SK-N-SH treated with all-trans-retinoic acid at 6 μM for 48 hours (cell line): Measurements from ENCODE around the gene AK1.

ENCODE experiments used
- ARNTL ChIP-seq: fragments of 450-650 bp; formaldehyde crosslinking; IDR thresholded peaks from 2 replicates; pipeline ENCODE4 v1.5.0; 2020; ENCODE audit warnings: low read depth, mild to moderate bottlenecking, moderate library complexity, borderline replicate concordance
- CREB5 ChIP-seq: fragments of 250-450 bp; sonication (Bioruptor Pico); IDR thresholded peaks from 2 replicates; pipeline ENCODE4 v1.5.1; 2020; ENCODE audit warnings: low read depth, mild to moderate bottlenecking, moderate library complexity
- CSDC2 ChIP-seq: fragments of 250-450 bp; sonication (Bioruptor Pico); IDR thresholded peaks from 2 replicates; pipeline ENCODE4 v1.5.0; 2020; ENCODE audit warnings: mild to moderate bottlenecking, moderate library complexity
- ISL1 ChIP-seq: fragments of 250-450 bp; sonication (Bioruptor Pico); IDR thresholded peaks from 2 replicates; pipeline ENCODE4 v2.1.2; 2022; ENCODE audit warnings: mild to moderate bottlenecking, moderate library complexity
- OSR1 ChIP-seq: fragments of 250-450 bp; sonication (Bioruptor Pico); IDR thresholded peaks from 2 replicates; pipeline ENCODE4 v1.8.0; 2022; ENCODE audit warnings: moderate library complexity, mild to moderate bottlenecking, inconsistent platforms
- PATZ1 ChIP-seq: fragments of 250-450 bp; sonication (Bioruptor Pico); IDR thresholded peaks from 2 replicates; pipeline ENCODE4 v1.8.0; 2020; ENCODE audit warnings: mild to moderate bottlenecking, moderate library complexity, borderline replicate concordance
- POU6F1 ChIP-seq: fragments of 250-450 bp; sonication (Bioruptor Pico); IDR thresholded peaks from 2 replicates; pipeline ENCODE4 v1.8.0; 2021; ENCODE audit warnings: low read depth, mild to moderate bottlenecking, moderate library complexity, borderline replicate concordance
- PPARA ChIP-seq: fragments of 250-450 bp; sonication (Bioruptor Pico); IDR thresholded peaks from 2 replicates; pipeline ENCODE4 v1.5.0; 2020; ENCODE audit warnings: mild to moderate bottlenecking, borderline replicate concordance
- RARB ChIP-seq: fragments of 250-450 bp; sonication (Bioruptor Pico); IDR thresholded peaks from 2 replicates; pipeline ENCODE4 v1.8.0; 2021; ENCODE audit warnings: mild to moderate bottlenecking, moderate library complexity
- TOX ChIP-seq: fragments of 250-450 bp; sonication (Bioruptor Pico); IDR thresholded peaks from 2 replicates; pipeline ENCODE4 v1.8.0; 2021; ENCODE audit warnings: mild to moderate bottlenecking, moderate library complexity, borderline replicate concordance
- TSHZ2 ChIP-seq: fragments of 250-450 bp; sonication (Bioruptor Pico); IDR thresholded peaks from 2 replicates; pipeline ENCODE4 v1.5.0; 2020; ENCODE audit warnings: mild to moderate bottlenecking, moderate library complexity
- ZFP30 ChIP-seq: fragments of 450-650 bp; formaldehyde crosslinking; IDR thresholded peaks from 2 replicates; pipeline ENCODE4 v1.5.0; 2022; ENCODE audit warnings: mild to moderate bottlenecking, moderate library complexity
- ZNF70 ChIP-seq: fragments of 450-650 bp; formaldehyde crosslinking; IDR thresholded peaks from 2 replicates; pipeline ENCODE4 v1.5.0; 2020; ENCODE audit warnings: mild to moderate bottlenecking, moderate library complexity

GRCh38 chr9:127832248-127832647 lies 45.2 kb downstream of the AK1 start:
- TF ChIP-seq TSHZ2 (no peak), POU6F1 (no peak), ZNF70 (CRISPR knock-in tag) (no peak), CSDC2 (CRISPR knock-in tag) (no peak), CREB5 (CRISPR knock-in tag) (no peak), PATZ1 (no peak), RARB (CRISPR knock-in tag) (no peak), ZFP30 (CRISPR knock-in tag) (no peak), ARNTL (no peak), TOX (CRISPR knock-in tag) (no peak), OSR1 (no peak), PPARA (CRISPR knock-in tag) (no peak), ISL1 (no peak)
